Neural progenitor cell (in vitro differentiated cells): Measurements from ENCODE around the gene MYMX.

Experiments used
- CTCF ChIP-seq: fragments of 200-600 bp; sonication (generic); IDR thresholded peaks from 2 replicates; pipeline ENCODE4 v1.5.1; 2017; ENCODE audit warnings: antibody characterized with exemption, mild to moderate bottlenecking
- EZH2 ChIP-seq: fragments of 200-600 bp; sonication (generic); IDR thresholded peaks from 2 replicates; pipeline ENCODE4 v1.6.1; 2017; ENCODE audit warnings: antibody characterized with exemption, mild to moderate bottlenecking, moderate library complexity

DNA sequence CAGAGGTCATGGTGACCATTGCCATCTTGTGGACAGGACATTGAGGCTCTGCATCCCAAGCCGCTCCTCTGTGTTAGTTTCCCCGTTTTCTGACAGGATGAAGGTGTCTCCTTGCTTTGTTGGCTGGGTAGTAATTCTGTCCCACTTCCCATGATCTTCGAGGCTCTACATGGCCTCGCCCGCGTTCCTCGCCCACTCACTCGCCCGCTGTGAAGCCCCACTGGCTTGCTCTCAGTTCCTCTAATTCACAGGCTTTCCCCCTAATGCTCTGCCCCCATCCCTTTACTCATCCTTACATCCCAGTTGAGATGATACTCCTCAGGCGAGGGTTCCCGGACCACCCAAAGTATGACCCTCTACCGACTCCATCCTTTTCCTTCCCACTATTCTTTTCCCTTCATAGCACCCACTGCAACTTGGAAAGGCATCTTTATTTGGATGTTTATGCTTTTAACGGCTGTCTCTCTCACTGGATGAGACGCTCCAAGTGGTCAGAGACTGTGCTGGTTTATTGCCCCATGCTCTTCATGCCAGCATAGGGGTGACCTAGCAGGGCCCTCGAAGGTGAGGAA lies 41.1 kb downstream of the MYMX start:
- TF ChIP-seq CTCF (no peak), EZH2 (no peak)
